ENCODE measurements around the gene INSRR.

The INSRR gene

DNA sequence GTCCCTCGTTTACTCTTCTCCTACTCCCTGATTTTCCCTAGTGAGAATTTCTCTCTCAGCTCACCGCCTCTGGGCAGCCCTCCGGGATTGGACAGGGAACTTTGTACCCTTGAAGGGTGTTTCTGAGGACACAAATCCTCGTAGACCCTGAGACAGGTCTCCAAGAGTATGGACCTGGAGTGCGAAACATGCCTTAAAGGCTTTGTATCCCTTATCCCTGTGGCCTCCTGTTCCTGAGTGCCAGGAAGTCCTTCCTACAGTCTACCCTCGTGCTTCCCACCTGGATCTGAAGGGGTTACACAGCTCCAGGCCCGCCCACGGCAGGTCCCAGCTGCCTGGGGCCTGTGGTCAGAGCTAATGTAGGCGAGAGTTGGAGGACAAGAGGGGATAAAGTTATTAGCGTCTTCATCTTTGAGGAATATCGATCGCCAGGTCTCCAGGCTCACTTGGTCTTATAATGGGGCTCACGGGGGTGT lies 27.0 kb upstream of the INSRR start:
- H3K9ac ChIP-seq (ENCODE audit: low read length) = no peak overlapping the region
- H3K27me3 ChIP-seq (ENCODE audit: low read length) = no peaks in the 10 kb centered on the region
- H3K9me2 ChIP-seq (replicated peaks; ENCODE audit: insufficient read depth, low read length) = no peaks in the 10 kb centered on the region
- no peak overlapping the region for H3K4me2 ChIP-seq (ENCODE audit: low read depth, low read length, poor library complexity, severe bottlenecking)
- no peak overlapping the region for H3K4me3 ChIP-seq (ENCODE audit: insufficient read depth, low read length, poor library complexity, severe bottlenecking)
- no peak overlapping the region for H2AFZ ChIP-seq (ENCODE audit: low read depth, low read length, severe bottlenecking)
- H3K27ac ChIP-seq (ENCODE audit: low read depth, low read length) = no peak overlapping the region
- no peaks in the 10 kb centered on the region for H4K20me1 ChIP-seq (ENCODE audit: low read depth, low read length)
- no peaks in the 10 kb centered on the region for H3F3A ChIP-seq (ENCODE audit: insufficient read depth)
- no peaks in the 10 kb centered on the region for H3K36me3 ChIP-seq (ENCODE audit: low read length)
- no peaks in the 10 kb centered on the region for H3K9me3 ChIP-seq (ENCODE audit: insufficient read depth, low read length)
- TF ChIP-seq, protein P1, sequence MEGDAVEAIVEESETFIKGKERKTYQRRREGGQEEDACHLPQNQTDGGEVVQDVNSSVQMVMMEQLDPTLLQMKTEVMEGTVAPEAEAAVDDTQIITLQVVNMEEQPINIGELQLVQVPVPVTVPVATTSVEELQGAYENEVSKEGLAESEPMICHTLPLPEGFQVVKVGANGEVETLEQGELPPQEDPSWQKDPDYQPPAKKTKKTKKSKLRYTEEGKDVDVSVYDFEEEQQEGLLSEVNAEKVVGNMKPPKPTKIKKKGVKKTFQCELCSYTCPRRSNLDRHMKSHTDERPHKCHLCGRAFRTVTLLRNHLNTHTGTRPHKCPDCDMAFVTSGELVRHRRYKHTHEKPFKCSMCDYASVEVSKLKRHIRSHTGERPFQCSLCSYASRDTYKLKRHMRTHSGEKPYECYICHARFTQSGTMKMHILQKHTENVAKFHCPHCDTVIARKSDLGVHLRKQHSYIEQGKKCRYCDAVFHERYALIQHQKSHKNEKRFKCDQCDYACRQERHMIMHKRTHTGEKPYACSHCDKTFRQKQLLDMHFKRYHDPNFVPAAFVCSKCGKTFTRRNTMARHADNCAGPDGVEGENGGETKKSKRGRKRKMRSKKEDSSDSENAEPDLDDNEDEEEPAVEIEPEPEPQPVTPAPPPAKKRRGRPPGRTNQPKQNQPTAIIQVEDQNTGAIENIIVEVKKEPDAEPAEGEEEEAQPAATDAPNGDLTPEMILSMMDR (IDR thresholded peaks at IDR 0.05; ENCODE audit: insufficient read depth, low read length, poor library complexity, severe bottlenecking) = no peak
- no peak for TF ChIP-seq EZH2phosphoT487 (conservative IDR thresholded peaks at IDR 0.05; ENCODE audit: low read length)
- H3K79me2 ChIP-seq (ENCODE audit: insufficient read depth, low read length) = no peaks in the 10 kb centered on the region

DNA sequence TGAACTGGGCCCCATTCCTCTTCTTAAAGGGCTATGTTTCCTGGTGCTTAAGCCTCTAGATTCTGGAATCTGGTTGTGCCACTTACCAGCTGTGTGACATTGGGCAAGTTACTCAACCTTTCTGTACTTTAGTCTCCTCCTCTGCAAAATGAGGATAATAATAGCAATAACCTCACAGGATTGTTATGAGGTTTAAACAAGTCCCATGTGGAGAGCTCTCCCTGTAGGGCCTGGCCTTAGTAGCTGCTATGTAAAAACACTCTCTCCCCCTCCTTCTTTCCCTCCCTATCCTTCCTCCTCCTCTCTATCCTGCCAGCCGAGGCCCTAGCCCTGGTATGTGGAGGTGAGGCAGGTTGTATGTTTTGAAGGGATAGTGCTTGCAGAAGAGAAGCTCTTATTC lies 26.4 kb upstream of the INSRR start:
- Histone ChIP-seq H3K9ac (ENCODE audit: low read length) (no peak overlapping the region), H3K4me3 (ENCODE audit: insufficient read depth, low read length, poor library complexity, severe bottlenecking) (no peak overlapping the region), H3K27me3 (ENCODE audit: low read length) (no peaks in the 10 kb centered on the region), H3K36me3 (ENCODE audit: low read length) (no peaks in the 10 kb centered on the region), H4K20me1 (ENCODE audit: low read depth, low read length) (no peaks in the 10 kb centered on the region), H3K27ac (ENCODE audit: low read depth, low read length) (no peak overlapping the region), H3K4me2 (ENCODE audit: low read depth, low read length, poor library complexity, severe bottlenecking) (no peak overlapping the region), H3F3A (ENCODE audit: insufficient read depth) (no peaks in the 10 kb centered on the region), H3K79me2 (ENCODE audit: insufficient read depth, low read length) (no peaks in the 10 kb centered on the region), H3K9me2 (replicated peaks; ENCODE audit: insufficient read depth, low read length) (no peaks in the 10 kb centered on the region), H2AFZ (ENCODE audit: low read depth, low read length, severe bottlenecking) (no peak overlapping the region), H3K9me3 (ENCODE audit: insufficient read depth, low read length) (no peaks in the 10 kb centered on the region)
- TF ChIP-seq, protein P1 (IDR thresholded peaks at IDR 0.05; ENCODE audit: insufficient read depth, low read length, poor library complexity, severe bottlenecking) = no peak
- TF ChIP-seq EZH2phosphoT487 (conservative IDR thresholded peaks at IDR 0.05; ENCODE audit: low read length) = no peak

DNA sequence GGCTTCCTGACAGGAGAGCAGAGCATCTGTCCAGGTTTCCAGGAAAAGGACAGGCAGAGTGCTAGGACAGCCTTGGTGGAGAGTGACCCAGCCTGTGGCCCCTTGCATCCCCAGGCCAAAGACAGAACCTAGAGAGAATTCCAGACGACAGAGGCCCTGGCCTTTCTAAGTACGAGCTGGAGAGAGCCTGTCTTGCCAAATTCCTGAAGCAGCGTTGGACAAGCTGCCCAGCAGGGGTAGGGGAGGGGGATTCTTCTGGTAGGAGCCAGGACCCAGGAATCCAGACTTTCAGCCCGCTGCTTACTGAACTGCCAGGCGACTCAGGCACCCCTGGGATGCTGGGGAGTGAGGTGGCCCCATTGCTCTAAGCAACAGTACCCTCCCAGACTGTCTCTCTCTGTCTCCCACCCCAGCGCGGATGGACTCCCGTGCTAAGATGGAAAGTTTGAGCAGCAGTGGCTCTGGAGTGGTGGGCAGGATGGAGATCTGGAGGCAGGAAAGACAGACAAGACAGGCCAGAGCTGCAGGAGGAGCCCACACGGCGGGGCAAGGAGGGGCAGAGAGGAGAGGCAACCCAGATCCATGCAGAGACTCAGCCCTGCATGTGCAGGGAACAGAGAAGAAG lies 25.8 kb upstream of the INSRR start:
- H3F3A ChIP-seq (ENCODE audit: insufficient read depth) = no peaks in the 10 kb centered on the region
- no peaks in the 10 kb centered on the region for H4K20me1 ChIP-seq (ENCODE audit: low read depth, low read length)
- no peaks in the 10 kb centered on the region for H3K36me3 ChIP-seq (ENCODE audit: low read length)
- no peak overlapping the region for H3K9ac ChIP-seq (ENCODE audit: low read length)
- H3K27me3 ChIP-seq (ENCODE audit: low read length) = no peaks in the 10 kb centered on the region
- H3K27ac ChIP-seq (ENCODE audit: low read depth, low read length) = no peak overlapping the region
- H3K79me2 ChIP-seq (ENCODE audit: insufficient read depth, low read length) = no peaks in the 10 kb centered on the region
- H3K9me2 ChIP-seq (replicated peaks; ENCODE audit: insufficient read depth, low read length) = no peaks in the 10 kb centered on the region
- no peaks in the 10 kb centered on the region for H3K9me3 ChIP-seq (ENCODE audit: insufficient read depth, low read length)
- TF ChIP-seq, protein P1 (IDR thresholded peaks at IDR 0.05; ENCODE audit: insufficient read depth, low read length, poor library complexity, severe bottlenecking) = no peak
- no peak for TF ChIP-seq EZH2phosphoT487 (conservative IDR thresholded peaks at IDR 0.05; ENCODE audit: low read length)
- no peak overlapping the region for H2AFZ ChIP-seq (ENCODE audit: low read depth, low read length, severe bottlenecking)
- H3K4me3 ChIP-seq (ENCODE audit: insufficient read depth, low read length, poor library complexity, severe bottlenecking) = no peak overlapping the region
- H3K4me2 ChIP-seq (ENCODE audit: low read depth, low read length, poor library complexity, severe bottlenecking) = no peak overlapping the region
